Coronary artery (tissue), 2 donors: ENCODE results near the gene SLC7A7.
"Not testable (repeated sequence)": the region's sequence is repeated elsewhere in the genome, so short reads cannot be mapped to it uniquely, and the experiment has no call there.

Experiments used
- DNase-seq: peaks from one replicate; pipeline ENCODE4 v3.0.0-alpha.2; 2017; ENCODE audit warnings: low spot score
- H3K27ac ChIP-seq, 2 donors: fragments of 200-600 bp; sonication (generic); one replicate each; pipeline ENCODE4 v1.5.1; 2016 to 2019
- H3K4me3 ChIP-seq: fragments of 200-600 bp; sonication (generic); 2 replicates; pipeline ENCODE4 v1.5.1; 2016; ENCODE audit warnings: mild to moderate bottlenecking, moderate library complexity
- TF ChIP-seq, protein P1 (sequence below): fragments of 200-600 bp; sonication (generic); IDR thresholded peaks from one replicate; pipeline ENCODE4 v1.5.1; 2019; ENCODE audit warnings: antibody characterized with exemption

Gene SLC7A7

DNA sequence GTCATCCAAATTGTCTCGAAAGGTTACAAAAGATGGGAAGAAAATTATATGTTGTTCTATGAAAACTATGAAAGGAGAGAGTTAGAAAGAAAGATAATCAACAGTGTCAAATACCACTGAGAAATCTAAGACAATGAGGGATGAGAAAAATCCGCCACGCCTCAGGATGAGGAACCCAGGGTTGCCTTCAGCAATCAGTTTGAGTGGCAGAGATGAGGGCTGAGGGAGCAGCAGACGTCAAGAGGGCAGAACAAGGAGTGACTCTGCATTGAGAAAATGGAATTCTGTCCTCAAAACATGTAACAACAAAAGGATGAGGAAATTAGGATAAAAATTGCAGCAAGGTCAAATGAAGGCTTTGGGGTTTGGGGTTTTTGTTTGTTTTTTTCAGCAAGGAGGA, 67.0 kb downstream of the SLC7A7 start:
- no peak for DNase-seq
- Histone ChIP-seq H3K27ac (no peak overlapping the region), H3K4me3 (no peak overlapping the region)
- TF ChIP-seq, protein P1, sequence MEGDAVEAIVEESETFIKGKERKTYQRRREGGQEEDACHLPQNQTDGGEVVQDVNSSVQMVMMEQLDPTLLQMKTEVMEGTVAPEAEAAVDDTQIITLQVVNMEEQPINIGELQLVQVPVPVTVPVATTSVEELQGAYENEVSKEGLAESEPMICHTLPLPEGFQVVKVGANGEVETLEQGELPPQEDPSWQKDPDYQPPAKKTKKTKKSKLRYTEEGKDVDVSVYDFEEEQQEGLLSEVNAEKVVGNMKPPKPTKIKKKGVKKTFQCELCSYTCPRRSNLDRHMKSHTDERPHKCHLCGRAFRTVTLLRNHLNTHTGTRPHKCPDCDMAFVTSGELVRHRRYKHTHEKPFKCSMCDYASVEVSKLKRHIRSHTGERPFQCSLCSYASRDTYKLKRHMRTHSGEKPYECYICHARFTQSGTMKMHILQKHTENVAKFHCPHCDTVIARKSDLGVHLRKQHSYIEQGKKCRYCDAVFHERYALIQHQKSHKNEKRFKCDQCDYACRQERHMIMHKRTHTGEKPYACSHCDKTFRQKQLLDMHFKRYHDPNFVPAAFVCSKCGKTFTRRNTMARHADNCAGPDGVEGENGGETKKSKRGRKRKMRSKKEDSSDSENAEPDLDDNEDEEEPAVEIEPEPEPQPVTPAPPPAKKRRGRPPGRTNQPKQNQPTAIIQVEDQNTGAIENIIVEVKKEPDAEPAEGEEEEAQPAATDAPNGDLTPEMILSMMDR, result no peak

DNA sequence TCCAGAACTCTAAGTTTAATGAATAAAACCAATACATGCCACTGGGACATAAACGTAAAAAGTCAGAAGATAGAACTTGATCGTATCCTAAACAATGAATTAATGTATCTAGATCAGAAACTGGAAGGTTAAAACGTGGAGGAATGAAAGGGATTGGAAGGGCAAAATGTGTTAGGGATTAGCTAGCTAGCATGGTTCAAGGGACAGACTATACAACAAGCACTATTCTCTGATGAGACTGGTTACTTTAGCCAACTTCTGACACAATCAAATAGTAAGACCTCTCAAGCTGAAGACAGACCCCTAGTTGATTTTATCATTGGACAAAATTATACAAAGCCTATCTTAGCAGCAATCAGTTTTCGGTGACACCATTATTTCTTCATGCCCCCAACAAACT, 67.5 kb downstream of the SLC7A7 start:
- Histone ChIP-seq H3K27ac (no peak overlapping the region), H3K4me3 (no peak overlapping the region)
- no peak for DNase-seq
- TF ChIP-seq, protein P1, result no peak

DNA sequence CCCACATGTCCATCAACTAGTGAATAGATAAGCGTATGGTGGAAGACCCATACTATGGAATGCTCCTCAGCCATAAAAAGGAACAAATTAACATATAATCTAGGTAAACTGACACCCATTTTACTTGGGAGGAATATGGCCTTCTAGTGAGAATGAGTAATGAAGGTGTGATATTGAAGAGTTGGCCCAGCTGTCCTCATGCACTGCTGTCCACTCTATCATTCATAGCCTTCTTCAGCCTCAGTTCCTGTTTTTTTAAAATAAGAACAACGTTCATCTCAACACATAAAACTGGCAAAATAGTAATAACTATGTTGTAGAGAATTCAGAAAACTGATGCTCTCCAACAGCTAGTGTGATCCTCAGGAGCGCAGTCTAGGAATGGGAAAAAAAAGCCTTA, 75.2 kb downstream of the SLC7A7 start:
- Histone ChIP-seq H3K4me3 (no peak overlapping the region), H3K27ac (no peak overlapping the region)
- no peak for DNase-seq
- TF ChIP-seq, protein P1, result no peak

DNA sequence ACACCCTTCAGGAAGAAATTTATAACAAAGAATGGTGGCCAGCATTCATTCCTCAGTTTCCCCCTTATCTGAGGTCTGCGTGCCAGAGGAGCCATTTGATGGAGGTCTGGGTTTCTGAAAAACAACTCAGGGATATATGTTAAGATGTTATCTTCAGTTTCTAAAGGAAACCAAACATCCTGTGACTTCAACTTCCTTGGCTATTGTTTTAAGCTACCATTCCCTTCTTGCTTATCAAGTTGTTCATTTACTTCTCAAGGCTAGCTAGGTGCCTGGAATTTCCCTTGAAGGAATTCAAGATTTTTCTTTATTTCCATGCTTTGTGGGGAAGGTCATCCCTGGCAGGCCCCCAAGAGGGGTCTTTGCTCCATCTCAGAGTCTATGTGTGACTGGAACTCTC, 75.8 kb downstream of the SLC7A7 start:
- Histone ChIP-seq H3K27ac (no peak overlapping the region), H3K4me3 (no peak overlapping the region)
- TF ChIP-seq, protein P1, result no peak
- DNase-seq, result no peak

DNA sequence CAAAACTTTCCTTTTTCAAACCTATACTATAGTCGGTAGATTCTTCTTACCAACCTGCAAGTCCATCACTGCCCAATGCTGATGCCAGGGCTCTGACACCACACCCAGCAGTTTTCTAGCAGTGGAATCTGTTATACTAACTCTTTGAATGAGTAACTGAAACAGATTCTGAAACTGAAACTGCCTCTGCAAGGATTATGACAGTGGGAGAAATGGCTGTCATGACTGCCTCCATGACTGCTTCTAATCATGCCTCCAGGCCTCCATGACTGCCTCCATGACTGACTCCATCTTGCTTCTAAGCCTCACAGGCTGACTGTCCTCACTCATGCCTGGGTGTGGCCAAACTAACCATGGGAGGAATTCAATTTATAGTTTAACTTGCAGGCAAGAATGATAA, 78.2 kb downstream of the SLC7A7 start:
- no peak overlapping the region for H3K27ac ChIP-seq
- no peak overlapping the region for H3K4me3 ChIP-seq
- TF ChIP-seq, protein P1, result no peak
- DNase-seq, result no peak

DNA sequence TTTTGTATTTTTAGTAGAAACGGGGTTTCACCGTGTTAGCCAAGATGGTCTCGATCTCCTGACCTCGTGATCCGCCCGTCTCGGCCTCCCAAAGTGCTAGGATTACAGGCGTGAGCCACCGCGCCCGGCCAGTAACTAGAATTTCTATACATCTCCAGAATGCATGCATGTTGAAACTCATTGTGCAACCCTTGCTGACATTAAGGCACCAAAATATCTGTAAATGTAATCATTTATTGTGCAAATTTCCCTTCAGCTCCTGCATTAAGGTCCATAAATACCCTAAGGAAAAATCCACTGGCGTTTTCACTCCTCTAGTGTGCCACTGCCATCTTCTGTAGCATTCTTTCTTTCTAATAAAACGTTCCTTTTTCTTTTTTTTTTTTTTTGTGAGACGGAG, 78.9 kb downstream of the SLC7A7 start:
- H3K27ac ChIP-seq, DNase-seq, H3K4me3 ChIP-seq: not testable (repeated sequence)

DNA sequence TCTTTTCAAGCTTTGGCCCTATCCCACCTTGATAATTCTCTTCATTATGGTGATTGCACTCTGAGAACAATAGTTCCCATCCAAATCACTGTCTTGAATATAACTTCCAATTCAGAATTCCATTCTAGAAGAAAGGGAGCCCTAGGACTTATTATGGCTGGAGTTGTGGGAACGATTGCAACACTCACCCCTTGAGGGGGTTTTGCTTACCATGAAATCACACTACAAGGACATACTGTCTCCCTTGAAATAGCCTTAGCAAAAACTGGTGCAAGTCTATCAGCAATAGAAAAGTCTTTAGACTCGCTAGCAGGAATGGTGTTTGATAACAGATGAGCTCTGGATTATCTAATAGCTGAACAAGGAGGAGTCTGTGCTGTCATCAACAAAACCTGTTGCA, 80.1 kb downstream of the SLC7A7 start:
- DNase-seq, result no peak
- no peak overlapping the region for H3K27ac ChIP-seq
- H3K4me3 ChIP-seq, result no peak overlapping the region
- TF ChIP-seq, protein P1, result no peak

DNA sequence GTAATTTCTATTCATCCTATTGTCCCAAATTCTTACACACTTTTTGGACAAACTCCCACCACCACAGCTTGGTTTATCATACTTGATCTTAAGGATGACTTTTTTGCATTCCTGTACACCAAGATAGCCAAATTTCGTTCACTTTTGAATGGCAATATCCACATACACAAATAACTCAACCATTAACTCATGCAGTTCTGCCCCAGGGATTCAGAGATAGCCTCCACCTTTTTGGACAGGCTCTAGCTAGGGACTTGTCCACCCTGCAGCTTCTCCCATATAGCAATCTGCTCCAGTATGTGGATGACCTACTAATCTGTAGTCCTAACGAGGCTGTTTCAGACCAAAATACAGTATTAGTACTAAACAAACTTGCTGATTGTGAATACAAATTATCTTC, 81.4 kb downstream of the SLC7A7 start:
- TF ChIP-seq, protein P1, result no peak
- no peak overlapping the region for H3K27ac ChIP-seq
- no peak overlapping the region for H3K4me3 ChIP-seq
- no peak for DNase-seq

DNA sequence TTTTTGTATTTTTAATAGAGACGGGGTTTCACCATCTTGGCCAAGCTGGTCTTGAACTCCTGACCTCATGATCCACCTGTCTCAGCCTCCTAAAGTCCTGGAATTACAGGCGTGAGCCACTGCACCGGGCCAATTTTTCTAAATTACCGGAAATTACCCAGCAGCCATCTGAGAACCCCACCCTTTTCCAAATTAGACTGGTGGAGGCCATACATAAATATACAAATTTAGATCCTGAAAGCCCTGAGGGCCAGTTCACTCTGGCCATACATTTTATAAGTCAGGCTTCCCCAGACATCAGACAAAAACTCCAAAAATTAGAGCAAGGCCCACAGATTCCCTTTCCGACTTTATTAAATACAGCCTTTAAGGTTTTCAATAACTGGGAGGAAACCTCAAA, 83.2 kb downstream of the SLC7A7 start:
- not testable (repeated sequence) for H3K4me3 ChIP-seq, DNase-seq, H3K27ac ChIP-seq
